Fibroblast of skin of right biceps (primary cell): ENCODE results near the gene HNRNPL.
A peak's percentile ranks its signal among the peaks of the same experiment; 100 is the strongest.
"Not testable (repeated sequence)": the region's sequence is repeated elsewhere in the genome, so short reads cannot be mapped to it uniquely, and the experiment has no call there.

ENCODE experiments used
- DNase-seq: peaks from one replicate; pipeline ENCODE4 v3.0.0-alpha.2; 2013

Gene HNRNPL

GRCh38 chr19:38869160-38869835, 19.5 kb upstream of the HNRNPL start:
- DNase-seq = no peak

GRCh38 chr19:38868551-38868950, 18.8 kb upstream of the HNRNPL start:
- no peak for DNase-seq

GRCh38 chr19:38867171-38867780, 17.5 kb upstream of the HNRNPL start:
- DNase-seq = no peak

DNA sequence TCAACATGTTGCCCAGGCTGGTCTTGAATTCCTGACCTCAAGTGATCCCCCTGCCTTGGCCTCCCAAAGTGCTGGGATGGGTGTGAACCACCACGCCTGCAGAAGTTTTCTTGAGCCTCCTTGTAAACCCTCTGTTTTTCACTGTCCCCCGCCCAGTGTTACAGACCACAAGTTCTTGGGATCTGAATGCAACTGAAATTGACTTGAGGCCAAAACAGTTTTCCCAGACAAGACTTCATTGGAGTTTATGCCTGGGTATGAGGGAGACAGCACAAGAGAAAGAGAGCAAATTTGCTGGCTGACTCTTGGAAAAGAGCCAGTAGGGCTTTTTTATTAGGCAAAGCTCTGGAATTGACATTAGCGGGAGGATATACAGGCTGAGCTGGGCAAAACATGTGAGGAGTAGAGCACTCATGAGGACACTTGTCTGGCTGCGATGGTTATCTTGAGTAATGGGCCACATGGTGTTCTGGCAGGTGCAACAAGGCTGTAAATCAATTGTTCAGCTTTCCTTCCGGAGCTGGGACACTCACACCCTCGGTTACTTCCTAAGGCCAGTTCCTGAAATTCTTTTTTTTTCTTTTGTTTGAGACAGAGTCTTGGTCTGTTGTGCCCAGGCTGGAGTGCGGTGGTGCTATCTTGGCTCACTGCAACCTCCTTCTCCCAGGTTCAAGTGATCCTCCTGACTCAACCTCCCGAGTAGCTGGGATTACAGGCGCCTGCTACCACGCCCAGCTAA, 12.7 kb upstream of the HNRNPL start:
- DNase-seq = peak; percentile 20

- DNase-seq = no peak
Measured at GRCh38 chr19:38861368-38861767, 11.6 kb upstream of the HNRNPL start.

DNA sequence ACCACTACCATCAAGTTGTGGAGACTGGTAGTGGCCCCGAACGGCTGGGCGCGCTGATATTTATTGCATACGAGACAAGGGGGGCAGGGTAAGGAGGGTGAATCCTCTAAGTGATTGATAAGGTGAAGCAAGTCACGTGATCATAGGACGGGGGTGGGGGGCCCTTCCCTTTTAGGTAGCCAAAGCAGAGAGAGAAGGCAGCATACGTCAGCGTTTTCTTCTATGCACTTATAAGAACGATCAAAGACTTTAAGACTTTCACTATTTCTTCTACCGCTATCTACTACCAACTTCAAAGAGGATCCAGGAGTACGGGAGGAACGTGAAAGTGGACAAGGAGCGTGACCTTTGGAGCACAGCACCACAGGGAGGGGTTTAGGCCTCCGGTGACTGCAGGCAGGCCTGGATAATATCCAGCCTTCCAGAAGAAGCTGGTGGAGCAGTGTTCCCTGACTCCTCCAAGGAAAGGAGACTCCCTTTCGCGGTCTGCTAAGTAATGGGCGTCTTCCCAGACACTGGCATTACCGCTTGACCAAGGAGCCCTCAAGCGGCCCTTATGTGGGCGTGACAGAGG, 9.9 kb upstream of the HNRNPL start:
- DNase-seq = not testable (repeated sequence)

DNA sequence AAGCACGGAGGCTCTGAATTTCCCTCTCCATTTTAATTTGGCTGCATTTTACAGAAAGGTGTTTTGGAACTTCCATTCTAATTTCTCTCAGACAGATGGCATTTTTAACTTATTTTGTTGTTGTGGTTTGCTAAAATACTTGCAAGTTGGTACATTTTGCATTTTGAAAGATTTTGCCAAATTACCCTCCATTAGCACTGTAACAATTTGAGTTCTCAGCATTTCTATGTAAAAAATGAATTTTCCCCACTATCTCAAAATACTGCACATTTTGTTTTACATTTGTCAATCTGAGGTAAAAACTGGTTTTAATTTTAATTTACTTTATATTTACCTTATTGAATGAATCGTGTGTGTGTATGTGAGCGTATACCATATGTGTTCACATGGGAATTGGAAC, 7.0 kb upstream of the HNRNPL start:
- no peak for DNase-seq

GRCh38 chr19:38855751-38856150, 6.0 kb upstream of the HNRNPL start:
- DNase-seq = not testable (repeated sequence)

- not testable (repeated sequence) for DNase-seq
Measured at GRCh38 chr19:38854961-38855360, 5.2 kb upstream of the HNRNPL start.

GRCh38 chr19:38853214-38853613, 3.4 kb upstream of the HNRNPL start:
- DNase-seq = no peak

- DNase-seq = peak; percentile 71
Measured at GRCh38 chr19:38852231-38853044, 2.7 kb upstream of the HNRNPL start.

DNA sequence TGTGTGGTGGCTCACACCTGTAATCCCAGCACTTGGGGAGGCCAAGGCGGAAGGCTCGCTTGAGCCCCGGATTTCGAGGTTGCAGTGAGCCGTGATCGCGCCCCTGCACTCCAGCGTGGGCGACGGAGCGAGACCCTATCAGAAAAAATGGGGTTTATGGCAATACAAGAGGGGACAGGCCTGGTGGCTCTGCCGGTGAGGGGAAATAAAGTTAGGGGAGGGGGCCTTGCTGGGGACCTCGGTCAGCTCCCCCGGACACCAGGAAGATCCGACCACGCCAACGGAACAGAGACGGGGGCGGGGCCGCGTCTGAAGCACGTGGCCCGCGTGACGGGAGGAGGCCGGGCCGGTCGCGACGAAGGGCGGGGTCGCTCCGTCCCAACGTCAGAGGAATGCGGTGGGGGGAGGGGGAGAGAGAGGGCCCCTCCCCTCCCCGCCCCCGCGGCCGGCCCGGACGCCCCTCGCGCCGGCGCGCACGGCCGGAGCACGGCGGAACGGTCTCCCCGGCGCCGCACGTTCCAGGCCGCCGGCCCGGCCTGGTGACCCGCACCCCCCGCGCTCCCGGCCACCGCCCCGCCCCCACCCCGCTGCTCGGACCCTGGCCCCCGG, 1.9 kb upstream of the HNRNPL start:
- peak; percentile 93 for DNase-seq

GRCh38 chr19:38850976-38851621, 1.3 kb upstream of the HNRNPL start:
- no peak for DNase-seq

GRCh38 chr19:38850436-38850975, 720 bp upstream of the HNRNPL start:
- no peak for DNase-seq

- peak; percentile 96 for DNase-seq
Measured at GRCh38 chr19:38849147-38849859, 483 bp downstream of the HNRNPL start.

DNA sequence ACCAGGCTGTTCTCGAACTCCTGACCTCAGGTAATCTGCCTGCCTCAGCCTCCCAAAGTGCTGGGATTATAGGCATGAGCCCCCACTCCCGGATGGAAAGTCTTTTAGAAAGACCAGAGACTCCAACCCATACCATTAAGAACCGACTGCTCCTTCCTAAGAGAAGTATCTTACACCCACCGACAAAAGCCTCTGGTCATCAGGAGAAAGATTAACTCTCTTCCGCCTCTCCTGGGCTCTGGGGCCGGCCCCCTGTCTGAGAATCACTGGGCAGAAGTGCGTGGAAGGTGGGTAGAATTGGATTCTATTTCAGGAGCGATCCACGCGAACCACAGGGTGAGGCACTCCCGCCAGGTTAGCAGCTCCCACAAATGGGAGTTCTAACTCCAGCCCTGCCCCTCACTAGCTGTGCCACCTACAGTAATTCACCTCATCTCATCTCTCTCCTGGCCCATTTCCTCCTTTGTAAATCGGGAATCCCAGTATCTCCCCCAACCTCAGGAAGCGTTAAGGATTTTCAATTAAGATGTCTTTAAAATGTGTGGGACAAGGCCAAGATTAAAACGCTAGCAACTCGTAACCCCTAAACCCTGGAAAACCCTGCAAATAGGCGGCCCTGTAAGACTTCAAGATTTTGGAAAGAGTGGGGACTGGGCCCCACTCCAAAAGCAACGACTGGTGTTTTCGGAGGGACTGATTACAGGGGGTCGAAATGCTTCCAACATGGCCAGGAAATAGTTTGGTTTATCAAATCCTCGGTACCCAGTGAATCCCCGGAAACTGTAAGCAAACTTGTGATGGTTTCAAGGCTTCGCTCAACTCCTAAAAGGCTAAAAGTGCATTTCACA, 1.3 kb downstream of the HNRNPL start:
- no peak for DNase-seq

- DNase-seq = no peak
Measured at GRCh38 chr19:38846097-38846496, 3.7 kb downstream of the HNRNPL start.

DNA sequence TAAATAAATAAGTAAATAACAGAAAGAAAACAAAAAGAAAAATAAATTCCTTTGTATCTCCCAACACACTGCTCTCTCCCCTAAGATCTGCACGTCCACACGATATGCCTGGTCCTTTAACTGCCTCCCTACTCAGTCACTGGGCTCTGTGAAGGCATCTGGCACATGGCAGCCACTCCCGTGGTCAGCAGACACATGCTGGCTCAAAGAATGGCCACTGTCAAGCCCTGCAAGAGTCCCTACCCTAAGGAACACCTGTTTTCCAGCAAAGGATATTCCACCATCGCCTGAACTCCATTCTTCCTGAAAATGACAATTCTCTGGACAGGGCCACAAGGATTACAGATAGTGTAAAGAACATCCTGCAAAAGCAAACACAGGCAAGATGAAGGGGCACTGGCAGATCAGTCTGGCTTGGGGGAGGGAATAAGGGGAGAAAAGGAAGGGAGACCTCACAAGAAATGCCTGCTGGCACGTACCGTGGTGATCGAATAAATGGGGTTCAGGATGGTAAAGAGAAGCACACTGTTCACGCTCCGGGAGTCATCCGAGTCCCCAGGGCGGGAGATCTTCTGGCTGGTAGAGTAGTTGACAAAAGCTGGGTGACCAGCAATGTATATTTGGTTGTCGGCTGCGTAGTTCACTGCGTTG, 4.3 kb downstream of the HNRNPL start:
- DNase-seq = no peak

DNA sequence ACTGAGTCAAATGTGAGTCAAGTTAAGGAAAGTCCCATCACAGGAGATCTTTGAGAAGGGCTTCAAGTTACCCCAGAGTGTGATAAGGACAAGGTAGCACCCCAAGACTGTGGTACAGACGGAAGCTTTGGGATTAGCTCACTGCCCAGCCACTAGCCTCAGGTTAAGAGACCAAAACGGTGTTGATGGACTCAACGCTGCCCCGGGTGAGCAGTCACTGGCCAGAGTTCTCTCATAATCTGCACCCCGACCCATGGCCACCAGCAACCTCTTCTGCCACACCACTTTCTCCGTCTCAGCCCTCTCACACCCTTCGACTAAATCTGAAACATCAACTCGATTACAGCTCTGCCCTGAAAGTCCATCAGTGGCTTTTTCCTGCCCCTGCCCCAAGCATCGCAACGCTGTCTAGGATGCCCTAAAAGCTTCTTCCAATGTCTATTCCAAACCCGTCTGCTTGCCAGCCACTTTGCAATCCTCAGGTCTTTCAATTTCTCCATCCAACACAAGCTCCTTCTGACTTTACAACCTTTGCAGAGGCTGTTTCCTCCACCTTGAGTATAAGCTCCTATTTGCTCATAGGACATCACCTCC, 5.6 kb downstream of the HNRNPL start:
- no peak for DNase-seq
